SK-N-SH treated with all-trans-retinoic acid at 6 μM for 48 hours (cell line): ENCODE data around the gene MIEN1.

ENCODE experiments used
- ATAC-seq: fragments of 200-7000 bp; cut with Tn5 transposase; 3 replicates; pipeline ENCODE4 v1.9.1; 2020; ENCODE audit warnings: mild to moderate bottlenecking, moderate library complexity
- ARNTL ChIP-seq: fragments of 450-650 bp; formaldehyde crosslinking; IDR thresholded peaks from 2 replicates; pipeline ENCODE4 v1.5.0; 2020; ENCODE audit warnings: low read depth, mild to moderate bottlenecking, moderate library complexity, borderline replicate concordance
- BACH2 ChIP-seq: fragments of 250-450 bp; sonication (Bioruptor Pico); IDR thresholded peaks from 2 replicates; pipeline ENCODE4 v1.9.0; 2021; ENCODE audit warnings: mild to moderate bottlenecking, borderline replicate concordance
- CSRNP3 ChIP-seq: fragments of 250-450 bp; sonication (Bioruptor Pico); IDR thresholded peaks from 2 replicates; pipeline ENCODE4 v1.5.1; 2021; ENCODE audit warnings: mild to moderate bottlenecking, moderate library complexity
- ESRRG ChIP-seq: fragments of 250-450 bp; sonication (Bioruptor Pico); IDR thresholded peaks from 2 replicates; pipeline ENCODE4 v1.6.1; 2021; ENCODE audit warnings: mild to moderate bottlenecking
- GLIS3 ChIP-seq: fragments of 250-450 bp; sonication (Bioruptor Pico); IDR thresholded peaks from 2 replicates; pipeline ENCODE4 v1.5.0; 2020; ENCODE audit warnings: mild to moderate bottlenecking, moderate library complexity
- ISL1 ChIP-seq: fragments of 250-450 bp; sonication (Bioruptor Pico); IDR thresholded peaks from 2 replicates; pipeline ENCODE4 v2.1.2; 2022; ENCODE audit warnings: mild to moderate bottlenecking, moderate library complexity
- OSR1 ChIP-seq: fragments of 250-450 bp; sonication (Bioruptor Pico); IDR thresholded peaks from 2 replicates; pipeline ENCODE4 v1.8.0; 2022; ENCODE audit warnings: moderate library complexity, mild to moderate bottlenecking, inconsistent platforms
- POU6F1 ChIP-seq: fragments of 250-450 bp; sonication (Bioruptor Pico); IDR thresholded peaks from 2 replicates; pipeline ENCODE4 v1.8.0; 2021; ENCODE audit warnings: low read depth, mild to moderate bottlenecking, moderate library complexity, borderline replicate concordance
- PPARA ChIP-seq: fragments of 250-450 bp; sonication (Bioruptor Pico); IDR thresholded peaks from 2 replicates; pipeline ENCODE4 v1.5.0; 2020; ENCODE audit warnings: mild to moderate bottlenecking, borderline replicate concordance
- RARB ChIP-seq: fragments of 250-450 bp; sonication (Bioruptor Pico); IDR thresholded peaks from 2 replicates; pipeline ENCODE4 v1.8.0; 2021; ENCODE audit warnings: mild to moderate bottlenecking, moderate library complexity
- SNAI2 ChIP-seq: fragments of 250-450 bp; sonication (Bioruptor Pico); IDR thresholded peaks from 2 replicates; pipeline ENCODE4 v1.5.0; 2020; ENCODE audit warnings: mild to moderate bottlenecking, moderate library complexity
- TCF4 ChIP-seq: fragments of 250-450 bp; sonication (Bioruptor Pico); IDR thresholded peaks from 2 replicates; pipeline ENCODE4 v1.8.0; 2021; ENCODE audit warnings: mild to moderate bottlenecking, moderate library complexity, borderline replicate concordance
- TOX ChIP-seq: fragments of 250-450 bp; sonication (Bioruptor Pico); IDR thresholded peaks from 2 replicates; pipeline ENCODE4 v1.8.0; 2021; ENCODE audit warnings: mild to moderate bottlenecking, moderate library complexity, borderline replicate concordance
- ZC3H10 ChIP-seq: fragments of 250-450 bp; sonication (Bioruptor Pico); IDR thresholded peaks from 2 replicates; pipeline ENCODE4 v1.5.1; 2021; ENCODE audit warnings: mild to moderate bottlenecking, moderate library complexity
- ZFP3 ChIP-seq: fragments of 250-450 bp; sonication (Bioruptor Pico); IDR thresholded peaks from 2 replicates; pipeline ENCODE4 v1.5.0; 2020; ENCODE audit warnings: mild to moderate bottlenecking, moderate library complexity
- ZFP30 ChIP-seq: fragments of 450-650 bp; formaldehyde crosslinking; IDR thresholded peaks from 2 replicates; pipeline ENCODE4 v1.5.0; 2022; ENCODE audit warnings: mild to moderate bottlenecking, moderate library complexity
- ZNF8 ChIP-seq: fragments of 450-650 bp; formaldehyde crosslinking; IDR thresholded peaks from 2 replicates; pipeline ENCODE4 v1.5.0; 2020; ENCODE audit warnings: mild to moderate bottlenecking, moderate library complexity
- TF ChIP-seq, protein P1 (sequence below): fragments of 250-450 bp; sonication (Bioruptor Pico); IDR thresholded peaks from 2 replicates; pipeline ENCODE4 v1.5.0; 2020; ENCODE audit warnings: mild to moderate bottlenecking, moderate library complexity
- TF ChIP-seq, protein P2 (sequence below): fragments of 250-450 bp; sonication (Bioruptor Pico); IDR thresholded peaks from 2 replicates; pipeline ENCODE4 v1.8.0; 2020; ENCODE audit warnings: mild to moderate bottlenecking, moderate library complexity, borderline replicate concordance

The MIEN1 gene

GRCh38 chr17:39705786-39706348, 24.5 kb downstream of the MIEN1 start:
- no peak for ATAC-seq
- TF ChIP-seq OSR1 (CRISPR knock-in tag), result no peak

GRCh38 chr17:39704821-39705551, 25.3 kb downstream of the MIEN1 start:
- no peak for ATAC-seq
- no peak for TF ChIP-seq CSRNP3
- no peak for TF ChIP-seq TOX (CRISPR knock-in tag)
- no peak for TF ChIP-seq BACH2 (CRISPR knock-in tag)
- TF ChIP-seq, protein P1, sequence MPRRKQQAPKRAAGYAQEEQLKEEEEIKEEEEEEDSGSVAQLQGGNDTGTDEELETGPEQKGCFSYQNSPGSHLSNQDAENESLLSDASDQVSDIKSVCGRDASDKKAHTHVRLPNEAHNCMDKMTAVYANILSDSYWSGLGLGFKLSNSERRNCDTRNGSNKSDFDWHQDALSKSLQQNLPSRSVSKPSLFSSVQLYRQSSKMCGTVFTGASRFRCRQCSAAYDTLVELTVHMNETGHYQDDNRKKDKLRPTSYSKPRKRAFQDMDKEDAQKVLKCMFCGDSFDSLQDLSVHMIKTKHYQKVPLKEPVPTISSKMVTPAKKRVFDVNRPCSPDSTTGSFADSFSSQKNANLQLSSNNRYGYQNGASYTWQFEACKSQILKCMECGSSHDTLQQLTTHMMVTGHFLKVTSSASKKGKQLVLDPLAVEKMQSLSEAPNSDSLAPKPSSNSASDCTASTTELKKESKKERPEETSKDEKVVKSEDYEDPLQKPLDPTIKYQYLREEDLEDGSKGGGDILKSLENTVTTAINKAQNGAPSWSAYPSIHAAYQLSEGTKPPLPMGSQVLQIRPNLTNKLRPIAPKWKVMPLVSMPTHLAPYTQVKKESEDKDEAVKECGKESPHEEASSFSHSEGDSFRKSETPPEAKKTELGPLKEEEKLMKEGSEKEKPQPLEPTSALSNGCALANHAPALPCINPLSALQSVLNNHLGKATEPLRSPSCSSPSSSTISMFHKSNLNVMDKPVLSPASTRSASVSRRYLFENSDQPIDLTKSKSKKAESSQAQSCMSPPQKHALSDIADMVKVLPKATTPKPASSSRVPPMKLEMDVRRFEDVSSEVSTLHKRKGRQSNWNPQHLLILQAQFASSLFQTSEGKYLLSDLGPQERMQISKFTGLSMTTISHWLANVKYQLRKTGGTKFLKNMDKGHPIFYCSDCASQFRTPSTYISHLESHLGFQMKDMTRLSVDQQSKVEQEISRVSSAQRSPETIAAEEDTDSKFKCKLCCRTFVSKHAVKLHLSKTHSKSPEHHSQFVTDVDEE (CRISPR knock-in tag), result no peak
- TF ChIP-seq GLIS3 (CRISPR knock-in tag), result no peak
- no peak for TF ChIP-seq ZNF8 (CRISPR knock-in tag)

GRCh38 chr17:39703913-39704312, 26.4 kb downstream of the MIEN1 start:
- TF ChIP-seq OSR1 (CRISPR knock-in tag) (no peak), POU6F1 (no peak), ISL1 (CRISPR knock-in tag) (no peak), RARB (CRISPR knock-in tag) (no peak), ZC3H10 (no peak), SNAI2 (CRISPR knock-in tag) (no peak), ZFP30 (no peak), ESRRG (CRISPR knock-in tag) (no peak), ARNTL (CRISPR knock-in tag) (no peak), GLIS3 (CRISPR knock-in tag) (no peak), TCF4 (CRISPR knock-in tag) (no peak), PPARA (CRISPR knock-in tag) (no peak), BACH2 (CRISPR knock-in tag) (no peak), ZNF8 (CRISPR knock-in tag) (no peak)
- TF ChIP-seq, protein P2, sequence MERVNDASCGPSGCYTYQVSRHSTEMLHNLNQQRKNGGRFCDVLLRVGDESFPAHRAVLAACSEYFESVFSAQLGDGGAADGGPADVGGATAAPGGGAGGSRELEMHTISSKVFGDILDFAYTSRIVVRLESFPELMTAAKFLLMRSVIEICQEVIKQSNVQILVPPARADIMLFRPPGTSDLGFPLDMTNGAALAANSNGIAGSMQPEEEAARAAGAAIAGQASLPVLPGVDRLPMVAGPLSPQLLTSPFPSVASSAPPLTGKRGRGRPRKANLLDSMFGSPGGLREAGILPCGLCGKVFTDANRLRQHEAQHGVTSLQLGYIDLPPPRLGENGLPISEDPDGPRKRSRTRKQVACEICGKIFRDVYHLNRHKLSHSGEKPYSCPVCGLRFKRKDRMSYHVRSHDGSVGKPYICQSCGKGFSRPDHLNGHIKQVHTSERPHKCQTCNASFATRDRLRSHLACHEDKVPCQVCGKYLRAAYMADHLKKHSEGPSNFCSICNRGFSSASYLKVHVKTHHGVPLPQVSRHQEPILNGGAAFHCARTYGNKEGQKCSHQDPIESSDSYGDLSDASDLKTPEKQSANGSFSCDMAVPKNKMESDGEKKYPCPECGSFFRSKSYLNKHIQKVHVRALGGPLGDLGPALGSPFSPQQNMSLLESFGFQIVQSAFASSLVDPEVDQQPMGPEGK (CRISPR knock-in tag), result no peak
- no peak for ATAC-seq

DNA sequence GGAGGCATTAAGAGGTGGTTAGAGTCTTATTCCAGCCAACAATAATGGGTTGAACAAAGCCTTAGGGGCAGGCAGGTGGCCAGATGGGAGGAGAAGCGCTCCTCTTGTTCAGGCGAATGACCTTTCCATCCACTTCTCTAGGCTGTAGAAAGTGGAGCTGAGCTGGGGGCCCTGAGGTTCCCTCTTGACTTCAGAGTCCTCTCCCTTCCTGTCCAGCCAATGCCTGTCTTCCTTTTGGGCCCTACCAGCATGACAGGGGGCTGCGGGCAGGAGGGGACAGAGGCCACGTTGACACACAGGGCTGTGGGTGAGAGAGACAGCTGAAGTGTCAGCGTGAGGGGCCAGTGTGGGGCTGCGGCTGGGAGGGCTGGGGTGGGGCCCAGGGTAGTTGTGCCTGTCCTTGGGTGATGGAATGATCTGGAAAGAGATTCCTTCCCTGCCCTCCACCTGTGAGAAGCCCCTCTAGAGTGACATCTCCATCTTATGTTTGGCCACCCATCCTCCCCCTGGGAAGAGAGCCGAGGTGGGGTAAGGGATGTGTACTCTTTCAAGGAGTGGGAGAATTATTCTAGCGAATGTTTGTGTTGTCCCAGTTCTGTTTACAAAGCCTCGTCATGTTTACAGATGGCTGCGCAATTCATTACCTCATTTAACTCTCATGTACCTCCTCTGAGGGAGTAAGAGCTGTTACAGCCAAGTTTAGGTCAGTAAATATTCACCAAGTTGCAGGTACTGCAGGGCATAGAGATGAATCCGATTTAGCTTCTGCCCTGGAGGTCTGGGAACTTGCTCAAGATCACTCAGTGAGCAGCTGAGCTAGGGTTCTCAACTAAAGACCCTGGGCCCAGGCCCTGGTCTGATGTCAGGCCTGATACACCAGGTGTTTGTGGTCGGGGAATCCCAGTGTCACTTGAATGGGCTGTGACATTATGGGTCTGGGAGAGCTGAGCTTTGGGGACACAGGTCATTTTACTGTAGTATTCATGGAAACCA, 27.1 kb downstream of the MIEN1 start:
- TF ChIP-seq TCF4 (CRISPR knock-in tag) (no peak), BACH2 (CRISPR knock-in tag) (no peak), ZFP3 (CRISPR knock-in tag) (no peak), RARB (CRISPR knock-in tag) (no peak)
- ATAC-seq, result no peak
